ENCODE results near the gene USP6NL.
A peak's percentile ranks its signal among the peaks of the same experiment; 100 is the strongest.
"Not testable (repeated sequence)": the region's sequence is repeated elsewhere in the genome, so short reads cannot be mapped to it uniquely, and the experiment has no call there.

The USP6NL gene

DNA sequence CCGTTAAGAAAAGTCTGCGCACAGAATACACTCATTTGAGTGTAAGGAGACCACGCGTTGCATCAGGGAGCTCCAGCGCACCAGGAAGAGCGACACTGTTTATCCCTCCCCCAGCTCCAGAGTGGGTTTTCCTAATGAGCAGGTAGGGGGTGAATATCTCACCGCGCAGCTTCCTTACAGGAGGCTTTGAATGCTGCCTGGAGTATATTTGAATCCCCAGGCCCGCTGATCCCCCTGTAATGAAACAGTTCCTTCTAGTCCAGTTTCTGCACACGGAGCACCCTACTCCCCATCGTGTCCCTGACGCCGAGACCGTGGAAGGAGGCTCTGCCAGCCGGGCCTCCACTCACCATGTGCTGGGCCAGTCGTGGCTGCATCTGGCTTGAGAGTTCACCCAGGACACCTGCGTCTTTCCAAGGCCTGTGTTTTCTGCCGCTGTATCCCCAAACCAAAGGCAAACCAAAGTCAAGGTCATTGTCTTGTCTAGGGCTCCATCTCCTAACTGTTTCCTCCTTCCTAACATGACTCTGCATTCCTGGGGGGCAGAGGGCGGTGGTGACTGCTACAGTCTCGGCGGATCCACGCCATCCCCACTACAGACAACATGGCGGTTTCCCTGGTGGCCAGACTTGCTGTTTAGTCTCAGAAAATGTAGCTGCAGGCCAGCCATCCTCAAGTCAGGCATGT, 167.8 kb downstream of the USP6NL start:
- Mint-ChIP-seq H3K4me3 (no peak overlapping the region), H3K27ac (no peak overlapping the region), H3K36me3 (ENCODE audit: low read depth) (no peaks in the 10 kb centered on the region), H3K9me3 (no peaks in the 10 kb centered on the region), H3K4me1 (peaks cover 44% of the 10 kb centered on the region), H3K27me3 (peaks cover 6% of the 10 kb centered on the region)
- ATAC-seq (no peak), DNase-seq (no peak)

GRCh38 chr10:11442001-11442773, 169.3 kb downstream of the USP6NL start:
- no peak for DNase-seq
- H3K27ac Mint-ChIP-seq, result no peak overlapping the region
- no peaks in the 10 kb centered on the region for H3K9me3 Mint-ChIP-seq
- peaks cover 4% of the 10 kb centered on the region for H3K27me3 Mint-ChIP-seq
- H3K4me1 Mint-ChIP-seq, result peaks cover 38% of the 10 kb centered on the region
- H3K4me3 Mint-ChIP-seq, result no peak overlapping the region
- ATAC-seq, result no peak
- H3K36me3 Mint-ChIP-seq (ENCODE audit: low read depth), result no peaks in the 10 kb centered on the region

DNA sequence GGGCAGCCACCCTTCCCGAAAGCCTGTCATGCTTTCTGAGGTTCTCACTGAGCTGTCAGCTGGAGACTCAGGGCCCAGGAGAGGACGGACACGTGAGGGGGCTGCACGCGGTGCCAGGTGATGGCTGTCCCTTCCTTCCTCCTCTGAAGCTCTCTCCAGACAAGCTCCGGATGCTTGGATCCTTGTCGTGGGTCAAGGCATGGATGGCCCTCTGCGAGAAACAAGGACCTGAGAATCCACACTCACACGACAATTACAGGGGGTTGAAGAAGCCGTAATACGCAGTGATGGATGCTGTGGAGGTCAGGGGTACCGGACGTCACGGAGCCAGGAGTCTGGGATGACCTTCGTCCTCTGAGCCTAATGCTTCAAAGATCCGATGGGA, 170.3 kb downstream of the USP6NL start:
- Mint-ChIP-seq H3K27ac (peak overlapping the region; percentile 93), H3K27me3 (peaks cover 4% of the 10 kb centered on the region), H3K36me3 (ENCODE audit: low read depth) (no peaks in the 10 kb centered on the region), H3K4me1 (peaks cover 36% of the 10 kb centered on the region), H3K9me3 (no peaks in the 10 kb centered on the region), H3K4me3 (peak overlapping the region; percentile 69)
- ATAC-seq, result no peak
- DNase-seq, result no peak

DNA sequence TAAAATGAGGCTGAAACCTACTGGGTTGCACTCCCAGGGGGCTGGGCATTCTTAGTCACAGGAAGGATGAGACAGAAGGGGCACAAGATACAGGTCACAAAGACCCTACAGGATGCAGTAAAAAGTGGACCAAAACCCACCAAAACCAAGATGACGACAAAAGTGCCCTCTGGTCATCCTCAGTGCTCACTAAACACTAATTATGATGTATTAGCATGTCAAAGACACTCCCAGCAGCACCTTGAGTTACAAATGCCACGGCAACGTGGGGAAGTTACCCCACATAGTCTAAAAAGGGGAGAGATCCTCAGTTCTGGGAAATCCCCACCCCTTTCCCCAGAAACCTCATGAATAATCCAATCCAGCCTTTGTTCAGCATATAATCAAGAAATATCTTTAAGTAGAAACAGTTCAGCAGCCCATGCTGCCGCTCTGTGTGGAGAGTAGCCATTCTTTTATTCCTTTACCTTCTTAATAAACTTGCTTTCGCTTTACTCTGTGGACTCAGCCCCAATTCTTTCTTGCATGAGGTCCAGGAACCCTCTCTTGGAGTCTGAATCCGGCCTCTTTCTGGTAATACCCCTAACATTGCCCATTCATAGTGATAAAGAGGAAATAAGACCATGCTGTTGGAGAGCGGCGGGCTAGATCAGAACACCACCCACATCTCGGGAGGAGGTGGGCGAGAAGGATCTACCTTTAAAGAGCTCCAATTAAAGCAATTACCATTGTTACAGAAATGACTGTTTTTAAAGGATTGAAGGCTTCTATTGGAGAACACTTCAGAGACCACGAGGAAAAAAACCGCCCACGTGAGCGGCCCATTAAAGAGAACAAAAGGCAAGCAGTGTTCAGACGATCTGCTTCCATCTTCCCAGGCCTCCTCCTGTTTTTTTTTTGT, 170.9 kb downstream of the USP6NL start:
- Mint-ChIP-seq H3K27me3 (no peaks in the 10 kb centered on the region), H3K9me3 (no peaks in the 10 kb centered on the region), H3K4me1 (peaks cover 37% of the 10 kb centered on the region), H3K4me3 (peak overlapping the region; percentile 69), H3K27ac (peak overlapping the region; percentile 93), H3K36me3 (ENCODE audit: low read depth) (no peaks in the 10 kb centered on the region)
- DNase-seq (peak; percentile 47), ATAC-seq (peak; percentile 90)

- Mint-ChIP-seq H3K4me1 (peaks cover 37% of the 10 kb centered on the region), H3K36me3 (ENCODE audit: low read depth) (no peaks in the 10 kb centered on the region), H3K4me3 (no peak overlapping the region), H3K27me3 (no peaks in the 10 kb centered on the region), H3K9me3 (no peaks in the 10 kb centered on the region), H3K27ac (peak overlapping the region; percentile 93)
- DNase-seq (no peak), ATAC-seq (no peak)
Measured at GRCh38 chr10:11439523-11440053, 171.9 kb downstream of the USP6NL start.

GRCh38 chr10:11437391-11438142, 173.9 kb downstream of the USP6NL start:
- ATAC-seq, result no peak
- Mint-ChIP-seq H3K36me3 (ENCODE audit: low read depth) (no peaks in the 10 kb centered on the region), H3K4me1 (peaks cover 35% of the 10 kb centered on the region), H3K27ac (no peak overlapping the region), H3K9me3 (no peaks in the 10 kb centered on the region), H3K27me3 (no peaks in the 10 kb centered on the region), H3K4me3 (no peak overlapping the region)
- no peak for DNase-seq

DNA sequence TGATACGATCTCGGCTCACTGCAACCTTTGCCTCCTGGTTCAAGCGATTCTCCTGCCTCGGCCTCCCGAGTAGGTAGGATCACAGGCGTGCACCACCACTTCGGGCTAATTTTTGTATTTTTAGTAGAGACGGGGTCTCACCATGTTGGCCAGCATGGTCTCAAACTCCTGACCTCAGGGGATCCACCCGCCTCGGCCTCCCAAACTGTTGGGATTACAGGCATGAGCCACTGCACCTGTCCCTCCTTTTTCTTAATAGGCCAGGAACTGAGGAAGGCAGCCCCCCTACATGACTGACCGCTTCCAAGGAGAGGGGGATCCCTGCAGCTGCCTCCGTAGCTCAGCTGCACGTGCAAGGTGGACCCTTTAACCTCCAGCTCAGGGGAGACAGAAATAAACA, 175.0 kb downstream of the USP6NL start:
- not testable (repeated sequence) for H3K9me3 Mint-ChIP-seq; DNase-seq; H3K27ac Mint-ChIP-seq; H3K36me3 Mint-ChIP-seq (ENCODE audit: low read depth); H3K4me3 Mint-ChIP-seq; H3K27me3 Mint-ChIP-seq; ATAC-seq
- peaks cover 25% of the 10 kb centered on the region for H3K4me1 Mint-ChIP-seq

GRCh38 chr10:11435581-11435981, 175.9 kb downstream of the USP6NL start:
- no peak overlapping the region for H3K4me3 Mint-ChIP-seq
- H3K27ac Mint-ChIP-seq, result no peak overlapping the region
- H3K4me1 Mint-ChIP-seq, result peaks cover 17% of the 10 kb centered on the region
- H3K9me3 Mint-ChIP-seq, result no peaks in the 10 kb centered on the region
- no peak for DNase-seq
- H3K36me3 Mint-ChIP-seq (ENCODE audit: low read depth), result no peaks in the 10 kb centered on the region
- no peaks in the 10 kb centered on the region for H3K27me3 Mint-ChIP-seq
- ATAC-seq, result no peak

GRCh38 chr10:11434324-11434723, 177.1 kb downstream of the USP6NL start:
- no peak overlapping the region for H3K27ac Mint-ChIP-seq
- no peaks in the 10 kb centered on the region for H3K36me3 Mint-ChIP-seq (ENCODE audit: low read depth)
- no peaks in the 10 kb centered on the region for H3K9me3 Mint-ChIP-seq

GRCh38 chr10:11433657-11434056, 177.8 kb downstream of the USP6NL start:
- ATAC-seq, result no peak
- H3K36me3 Mint-ChIP-seq (ENCODE audit: low read depth), result no peaks in the 10 kb centered on the region
- no peaks in the 10 kb centered on the region for H3K27me3 Mint-ChIP-seq
- H3K4me3 Mint-ChIP-seq, result no peak overlapping the region
- no peak for DNase-seq
- H3K27ac Mint-ChIP-seq, result no peak overlapping the region
- peaks cover 3% of the 10 kb centered on the region for H3K4me1 Mint-ChIP-seq
- no peaks in the 10 kb centered on the region for H3K9me3 Mint-ChIP-seq

More at GRCh38 chr10:11434324-11434723, 177.1 kb downstream of the USP6NL start:
- ATAC-seq, result no peak
- Mint-ChIP-seq H3K27me3 (no peaks in the 10 kb centered on the region), H3K4me1 (peaks cover 6% of the 10 kb centered on the region), H3K4me3 (no peak overlapping the region)
- DNase-seq, result no peak

DNA sequence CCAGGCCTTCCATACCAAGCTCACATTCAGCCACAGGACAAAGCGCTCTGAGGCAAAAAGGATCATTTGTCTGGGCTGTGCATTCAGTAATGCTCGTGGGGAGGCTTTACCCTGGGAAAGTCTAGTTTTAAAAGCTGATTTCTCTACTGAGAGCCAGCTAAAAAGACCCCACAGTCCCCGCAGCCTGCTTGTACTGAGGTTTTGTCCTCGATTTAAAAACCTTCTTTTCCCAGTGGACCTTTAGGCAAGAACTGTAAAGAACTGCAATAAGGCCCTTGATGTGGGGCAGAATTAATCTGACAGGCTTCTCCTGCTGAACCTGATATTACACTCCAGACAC, 180.3 kb downstream of the USP6NL start:
- ATAC-seq, result no peak
- no peak for DNase-seq
- Mint-ChIP-seq H3K36me3 (ENCODE audit: low read depth) (no peaks in the 10 kb centered on the region), H3K9me3 (peaks cover 2% of the 10 kb centered on the region), H3K27ac (no peak overlapping the region), H3K27me3 (no peaks in the 10 kb centered on the region), H3K4me3 (no peak overlapping the region), H3K4me1 (peaks cover 3% of the 10 kb centered on the region)

DNA sequence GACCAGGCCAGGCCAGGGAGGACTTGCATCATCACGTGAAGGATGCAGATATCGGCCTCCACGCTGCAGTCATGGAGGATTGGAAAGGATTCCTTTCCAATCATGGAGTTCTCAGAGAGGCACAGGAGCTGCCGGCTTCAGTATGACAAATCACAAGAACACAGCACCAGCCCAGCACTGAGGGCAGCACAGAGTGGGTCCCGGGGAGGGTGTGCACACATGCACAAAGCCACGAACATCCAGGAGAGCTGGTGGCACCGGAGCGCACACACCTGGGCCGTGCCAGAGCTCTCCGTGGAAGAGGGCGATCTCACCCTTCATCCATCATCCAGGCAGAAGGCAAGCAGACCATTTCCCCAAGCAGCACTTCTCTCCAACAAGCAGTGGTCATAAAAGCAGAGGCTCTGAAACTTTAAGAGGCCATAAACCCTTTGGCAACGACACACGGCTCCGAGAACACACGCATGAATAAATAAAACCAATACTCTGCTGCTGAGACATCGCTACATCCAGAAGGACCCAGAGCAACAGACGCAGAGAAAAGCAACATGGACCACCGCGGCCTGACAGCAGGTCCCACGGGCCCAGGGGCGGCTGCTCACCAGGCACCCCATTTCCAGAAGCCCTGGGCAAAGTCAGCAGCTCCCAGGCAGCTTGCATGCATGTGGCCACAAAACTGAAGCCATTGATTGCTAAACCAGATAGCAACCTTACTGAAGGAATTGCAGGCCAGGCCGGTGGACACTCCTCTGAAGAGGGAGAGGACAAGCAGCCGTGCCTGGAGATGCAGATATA, 180.8 kb downstream of the USP6NL start:
- H3K27ac Mint-ChIP-seq, result no peak overlapping the region
- H3K9me3 Mint-ChIP-seq, result peaks cover 8% of the 10 kb centered on the region
- no peaks in the 10 kb centered on the region for H3K36me3 Mint-ChIP-seq (ENCODE audit: low read depth)
- H3K4me1 Mint-ChIP-seq, result peaks cover 3% of the 10 kb centered on the region
- H3K27me3 Mint-ChIP-seq, result no peaks in the 10 kb centered on the region
- ATAC-seq (no peak), DNase-seq (no peak)
- no peak overlapping the region for H3K4me3 Mint-ChIP-seq

- Mint-ChIP-seq H3K4me3 (no peak overlapping the region), H3K36me3 (ENCODE audit: low read depth) (no peaks in the 10 kb centered on the region), H3K27me3 (no peaks in the 10 kb centered on the region), H3K9me3 (peaks cover 8% of the 10 kb centered on the region), H3K4me1 (peaks cover 9% of the 10 kb centered on the region), H3K27ac (no peak overlapping the region)
- DNase-seq, result no peak
- ATAC-seq, result no peak
Measured at GRCh38 chr10:11429439-11430052, 181.9 kb downstream of the USP6NL start.

Measured in activated naive CD8-positive, alpha-beta T cell treated with anti-CD3 and anti-CD28 coated beads, Interleukin-2, amount 50 U/mL, for 24 hours (primary cell).